Epithelial cell of esophagus (primary cell): Measurements from ENCODE around the gene EWSR1.
"Not testable (repeated sequence)": the region's sequence is repeated elsewhere in the genome, so short reads cannot be mapped to it uniquely, and the experiment has no call there.

Experiments used
- DNase-seq: peaks from one replicate; pipeline ENCODE4 v3.0.0; 2010; ENCODE audit warnings: low read depth
- H3K4me3 ChIP-seq: 2 replicates; pipeline ENCODE4 v1.5.1; 2011; ENCODE audit warnings: mild to moderate bottlenecking, low read length, control low read depth
- TF ChIP-seq, protein P1 (sequence below): IDR thresholded peaks from 2 replicates; pipeline ENCODE4 v1.5.1; 2011; ENCODE audit warnings: low read depth, mild to moderate bottlenecking, low read length, control low read depth, inconsistent platforms; ENCODE audit not compliant: insufficient read depth; ENCODE audit errors: missing control alignments

Gene EWSR1

DNA sequence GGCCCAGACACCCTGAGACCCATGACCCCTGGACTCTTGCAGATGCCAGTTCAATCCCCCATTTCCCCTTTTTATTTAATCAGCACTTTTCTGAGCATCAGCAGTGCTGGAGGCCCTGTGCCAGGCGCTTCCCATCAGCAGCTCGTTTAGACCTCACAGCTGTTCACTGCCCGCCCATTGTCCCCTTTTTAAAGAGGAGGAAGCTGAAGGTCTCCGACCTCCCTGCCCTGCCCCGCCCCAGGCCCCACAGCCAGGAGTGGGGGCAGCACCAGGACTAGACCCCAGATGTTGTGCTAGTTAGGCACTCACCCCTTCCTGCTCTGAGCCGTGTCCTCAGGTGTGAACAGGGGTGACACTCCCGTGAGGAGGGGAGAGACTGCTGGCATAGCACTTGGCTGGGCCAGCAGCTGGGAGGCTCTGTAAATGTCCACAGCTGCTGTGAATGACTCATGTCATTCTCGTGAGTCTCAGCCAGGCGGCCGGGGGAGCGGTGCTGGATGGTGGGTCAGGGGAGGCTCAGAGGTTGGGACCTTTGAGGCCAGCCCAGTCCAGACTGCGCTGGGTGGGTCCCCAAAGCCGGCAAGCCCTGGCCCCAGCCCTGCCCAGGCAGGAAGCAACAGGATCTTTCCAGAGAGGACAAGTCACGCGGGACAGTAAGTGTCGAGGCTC lies 42.5 kb upstream of the EWSR1 start:
- TF ChIP-seq, protein P1, sequence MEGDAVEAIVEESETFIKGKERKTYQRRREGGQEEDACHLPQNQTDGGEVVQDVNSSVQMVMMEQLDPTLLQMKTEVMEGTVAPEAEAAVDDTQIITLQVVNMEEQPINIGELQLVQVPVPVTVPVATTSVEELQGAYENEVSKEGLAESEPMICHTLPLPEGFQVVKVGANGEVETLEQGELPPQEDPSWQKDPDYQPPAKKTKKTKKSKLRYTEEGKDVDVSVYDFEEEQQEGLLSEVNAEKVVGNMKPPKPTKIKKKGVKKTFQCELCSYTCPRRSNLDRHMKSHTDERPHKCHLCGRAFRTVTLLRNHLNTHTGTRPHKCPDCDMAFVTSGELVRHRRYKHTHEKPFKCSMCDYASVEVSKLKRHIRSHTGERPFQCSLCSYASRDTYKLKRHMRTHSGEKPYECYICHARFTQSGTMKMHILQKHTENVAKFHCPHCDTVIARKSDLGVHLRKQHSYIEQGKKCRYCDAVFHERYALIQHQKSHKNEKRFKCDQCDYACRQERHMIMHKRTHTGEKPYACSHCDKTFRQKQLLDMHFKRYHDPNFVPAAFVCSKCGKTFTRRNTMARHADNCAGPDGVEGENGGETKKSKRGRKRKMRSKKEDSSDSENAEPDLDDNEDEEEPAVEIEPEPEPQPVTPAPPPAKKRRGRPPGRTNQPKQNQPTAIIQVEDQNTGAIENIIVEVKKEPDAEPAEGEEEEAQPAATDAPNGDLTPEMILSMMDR: no peak
- no peak overlapping the region for H3K4me3 ChIP-seq
- DNase-seq: no peak

DNA sequence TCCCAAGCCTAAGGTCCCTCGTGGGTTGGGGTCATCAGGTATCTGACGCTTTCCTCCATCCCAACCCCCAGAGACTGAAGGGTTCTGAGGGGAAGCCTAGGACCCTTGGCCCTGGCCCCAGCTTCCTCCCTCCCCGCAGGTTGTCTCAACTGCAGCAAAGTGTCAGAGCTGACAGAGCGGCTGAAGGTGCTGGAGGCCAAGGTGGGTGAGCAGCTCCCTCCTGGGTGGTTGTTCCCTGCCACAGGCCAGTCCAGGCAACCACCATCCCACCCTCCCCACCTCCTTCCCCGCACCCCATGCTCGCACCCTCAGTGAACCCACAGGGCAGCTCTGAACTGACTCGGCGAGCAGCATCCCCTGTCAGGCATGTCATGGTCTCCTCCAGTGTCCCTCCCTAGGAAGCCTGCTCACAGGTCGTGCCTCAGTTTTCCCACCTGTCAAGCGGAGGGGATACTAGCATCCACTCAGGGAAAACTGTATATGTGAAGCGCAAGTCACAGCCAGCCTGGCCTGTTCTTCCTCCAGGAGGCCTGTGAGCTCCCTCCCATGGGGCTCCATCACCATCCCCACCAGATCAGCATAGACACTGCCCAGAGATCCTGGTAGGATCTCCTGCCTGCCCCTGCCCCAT lies 41.6 kb upstream of the EWSR1 start:
- no peak for DNase-seq
- no peak overlapping the region for H3K4me3 ChIP-seq
- TF ChIP-seq, protein P1: no peak

DNA sequence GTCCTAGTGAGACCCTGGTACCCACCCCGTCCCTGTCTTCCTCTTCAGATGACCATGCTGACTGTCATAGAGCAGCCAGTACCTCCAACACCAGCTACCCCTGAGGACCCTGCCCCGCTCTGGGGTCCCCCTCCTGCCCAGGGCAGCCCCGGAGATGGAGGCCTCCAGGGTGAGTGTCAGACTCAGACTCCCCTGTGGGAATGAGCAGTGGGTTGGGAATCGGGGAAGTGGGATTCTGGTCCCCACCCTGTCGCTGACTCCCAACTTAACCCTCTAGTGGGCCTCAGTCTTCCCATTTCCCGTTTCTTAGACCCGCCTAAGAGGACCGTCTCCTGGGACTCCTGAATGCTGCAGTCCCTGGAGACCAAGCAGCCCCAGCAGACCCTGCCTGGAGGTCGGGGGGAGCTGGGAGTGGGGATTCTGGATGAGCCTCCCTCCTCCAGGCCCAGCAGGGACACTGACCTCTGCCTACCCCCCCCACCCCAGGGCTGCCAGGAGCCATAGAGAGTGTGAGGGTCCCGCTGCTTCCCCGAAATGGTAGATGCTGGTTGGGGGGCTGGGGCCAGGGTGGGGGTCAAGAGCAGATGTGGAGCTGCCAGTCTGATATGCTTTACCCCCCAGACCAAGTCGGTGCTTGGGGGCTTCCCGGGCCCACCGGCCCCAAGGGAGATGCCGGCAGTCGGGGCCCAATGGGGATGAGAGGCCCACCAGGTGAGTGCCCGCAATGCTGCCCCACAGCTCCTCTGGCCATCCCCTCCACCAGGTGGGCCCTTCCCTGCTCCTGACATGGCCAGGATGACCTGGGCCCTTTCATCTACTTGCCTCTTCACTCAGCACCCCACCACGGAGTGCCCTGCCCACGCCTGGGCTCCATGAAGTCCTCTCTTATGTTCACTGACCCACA lies 36.8 kb upstream of the EWSR1 start:
- TF ChIP-seq, protein P1: no peak
- no peak overlapping the region for H3K4me3 ChIP-seq
- no peak for DNase-seq

DNA sequence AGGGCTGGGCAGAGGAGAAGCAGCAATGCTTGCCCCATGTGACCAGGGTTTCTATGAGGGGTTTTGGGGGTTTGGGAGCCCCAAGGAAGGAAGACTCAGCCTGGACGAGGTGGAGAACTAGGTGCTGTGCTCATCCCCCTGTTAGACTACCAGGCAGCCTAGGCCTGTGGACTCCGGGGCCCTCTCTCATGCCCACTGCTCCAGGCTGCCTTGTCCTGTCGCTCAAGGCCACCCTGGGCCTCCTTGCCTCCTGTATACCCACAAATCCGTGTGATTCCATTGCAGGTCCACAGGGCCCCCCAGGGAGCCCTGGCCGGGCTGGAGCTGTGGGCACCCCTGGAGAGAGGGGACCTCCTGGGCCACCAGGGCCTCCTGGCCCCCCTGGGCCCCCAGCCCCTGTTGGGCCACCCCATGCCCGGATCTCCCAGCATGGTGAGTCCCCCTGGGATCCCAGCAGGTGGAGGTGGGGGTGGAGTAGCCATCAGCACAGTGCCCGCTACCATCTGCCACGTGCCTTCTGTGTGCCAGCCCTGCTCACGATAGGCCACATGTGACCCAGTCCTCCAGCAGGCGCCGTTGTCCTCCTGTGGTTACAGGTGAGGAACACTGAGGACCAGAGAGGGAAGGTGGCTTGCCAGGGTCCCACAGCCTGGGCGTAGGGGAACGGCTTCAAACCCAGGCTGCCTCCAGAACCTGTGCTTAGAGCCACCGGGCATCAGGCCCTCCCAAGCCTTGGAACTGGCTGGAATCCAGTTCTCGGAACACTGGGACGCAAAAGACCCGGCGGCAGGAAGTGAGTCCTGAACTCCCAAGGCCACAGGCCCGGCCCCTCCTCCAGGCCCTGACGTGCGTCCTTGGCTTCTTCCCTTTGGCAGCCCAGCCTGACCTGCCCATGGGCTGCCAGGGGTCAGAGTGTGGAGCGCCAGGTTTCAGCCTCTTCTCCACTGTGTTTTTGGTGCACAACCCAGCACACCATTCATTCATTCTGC lies 35.8 kb upstream of the EWSR1 start:
- TF ChIP-seq, protein P1: no peak
- no peak overlapping the region for H3K4me3 ChIP-seq
- no peak for DNase-seq

DNA sequence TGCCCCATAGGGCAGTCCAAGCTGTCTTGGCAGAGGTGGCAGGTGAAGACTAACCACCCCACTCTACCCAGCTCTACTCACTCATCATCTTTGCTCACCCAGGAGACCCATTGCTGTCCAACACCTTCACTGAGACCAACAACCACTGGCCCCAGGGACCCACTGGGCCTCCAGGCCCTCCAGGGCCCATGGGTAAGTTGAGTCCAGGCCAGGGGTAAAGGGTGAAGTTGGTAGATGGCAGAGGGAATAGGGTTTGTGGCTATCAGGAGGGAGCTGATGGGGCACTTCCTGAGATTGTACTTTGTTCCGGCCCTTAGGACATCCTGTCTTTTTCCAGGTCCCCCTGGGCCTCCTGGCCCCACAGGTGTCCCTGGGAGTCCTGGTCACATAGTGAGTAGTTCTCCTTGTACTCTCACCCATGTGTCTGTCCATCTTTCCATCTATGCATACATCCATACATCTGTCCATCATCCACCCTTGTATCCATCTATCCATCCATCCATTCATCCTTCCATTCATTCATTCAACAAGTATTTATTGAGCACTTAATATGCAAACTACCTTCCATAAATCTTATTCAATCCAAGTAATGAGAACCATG lies 34.7 kb upstream of the EWSR1 start:
- TF ChIP-seq, protein P1: no peak
- H3K4me3 ChIP-seq: no peak overlapping the region
- no peak for DNase-seq

DNA sequence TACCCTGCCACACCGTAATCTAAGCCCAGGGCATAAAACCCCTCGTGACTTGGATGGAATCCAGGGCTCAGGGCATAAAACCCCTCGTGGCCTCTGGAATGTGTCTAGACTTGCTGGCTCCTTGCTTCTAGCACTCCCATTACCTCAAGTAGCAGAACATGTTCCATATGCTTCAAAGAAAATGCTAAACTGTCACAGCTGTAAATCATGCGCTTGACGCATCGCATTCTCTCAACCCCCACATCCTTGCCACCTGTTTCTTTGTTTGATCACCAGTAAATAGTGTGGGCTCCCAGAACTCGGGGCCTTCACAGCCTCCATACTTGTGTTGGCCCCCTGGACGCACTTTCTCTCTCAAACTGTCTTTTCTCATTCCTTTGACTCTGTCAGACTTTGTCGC lies 27.6 kb upstream of the EWSR1 start:
- DNase-seq, H3K4me3 ChIP-seq: not testable (repeated sequence)
